ENCODE measurements around the gene PEX14. TPM values are rescaled to one million over a fixed set of nuclear protein-coding genes. Genes with fewer than 3 reads are reported as not detected.

Gene PEX14
- total RNA-seq, 6 experiments from 2014 or later: 10.5 to 26.5 (median 16.5) TPM

DNA sequence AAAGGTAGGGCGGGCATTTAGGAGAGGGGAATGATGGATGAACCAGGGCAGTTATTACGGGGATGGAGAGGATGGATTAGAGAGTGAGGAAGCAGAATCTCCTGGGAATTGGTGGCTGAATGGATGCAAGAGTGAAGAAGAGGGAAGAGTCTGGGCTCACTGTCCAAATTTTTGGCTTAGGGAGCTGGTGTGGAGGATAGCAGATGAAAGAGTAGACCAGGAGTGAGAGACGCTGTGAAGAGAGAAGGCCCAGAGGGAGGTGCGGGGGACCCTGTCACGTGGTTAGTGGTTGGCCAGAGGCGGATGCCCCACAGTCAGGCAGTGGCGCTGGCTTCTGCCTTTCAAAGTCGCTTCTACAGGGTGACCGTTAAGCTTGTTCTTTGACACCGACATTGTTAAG is 78.4 kb downstream of the PEX14 start:
- no peak for ATAC-seq
- no peaks in the 10 kb centered on the region for H3K27me3 ChIP-seq
- H3K36me3 ChIP-seq: no peaks in the 10 kb centered on the region
- no peak overlapping the region for H3K4me3 ChIP-seq
- no peak for DNase-seq
- no peak for TF ChIP-seq POLR2A (IDR thresholded peaks at IDR 0.05)
- no peak for TF ChIP-seq CTCF (IDR thresholded peaks at IDR 0.05)
- intact Hi-C loops (cut with DNase I): no loop called here
- H3K9me3 ChIP-seq: no peaks in the 10 kb centered on the region
- WGBS (ENCODE audit: insufficient coverage, low coverage, low lambda C conversion rate, missing lambda C conversion rate): 88% methylated on average over 9 of the region's 10 CpGs
- peaks cover 0 to 35% (median 12%) of the 10 kb centered on the region in 4 donors for H3K4me1 ChIP-seq
- H3K27ac ChIP-seq: no peak overlapping the region

GRCh38 chr1:10555635-10556429 is 81.1 kb downstream of the PEX14 start:
- Histone ChIP-seq H3K9me3 (no peaks in the 10 kb centered on the region), H3K27me3 (no peaks in the 10 kb centered on the region), H3K4me1 (peaks cover 0 to 35% (median 12%) of the 10 kb centered on the region in 4 donors), H3K36me3 (no peaks in the 10 kb centered on the region), H3K27ac (peak overlapping the region in 2 of 3 donors; percentile 39 to 83), H3K4me3 (no peak overlapping the region)
- ATAC-seq (peak; percentile 84 to 90 (median 84)), DNase-seq (peak; percentile 59 to 83 (median 78))
- 37% methylated on average over 11 of the region's 20 CpGs for WGBS (ENCODE audit: insufficient coverage, low coverage, low lambda C conversion rate, missing lambda C conversion rate)
- intact Hi-C loops (cut with DNase I): no loop called here
- no peak for TF ChIP-seq CTCF (IDR thresholded peaks at IDR 0.05)
- no peak for TF ChIP-seq POLR2A (IDR thresholded peaks at IDR 0.05)

GRCh38 chr1:10556430-10557005 is 81.8 kb downstream of the PEX14 start:
- no peak for DNase-seq

DNA sequence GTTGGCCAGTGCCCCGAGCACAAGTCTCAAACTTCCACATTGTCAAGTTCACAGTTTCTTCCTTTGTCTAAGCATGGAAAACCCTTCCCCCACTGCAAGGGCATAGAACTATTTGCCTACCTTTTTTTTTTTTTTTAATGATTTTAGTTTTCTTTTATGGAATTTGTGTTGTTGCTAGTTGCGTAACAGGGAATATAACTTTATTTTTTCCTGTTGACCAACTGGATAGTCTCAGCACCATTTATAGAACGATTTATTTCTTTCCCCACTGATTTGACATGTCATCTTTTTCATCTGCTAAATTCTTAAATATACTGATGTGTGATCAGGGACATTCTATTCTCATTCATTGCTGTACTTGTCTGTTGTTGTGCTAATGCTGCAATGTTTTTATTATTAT is 83.0 kb downstream of the PEX14 start:
- Histone ChIP-seq H3K4me1 (peaks cover 0 to 35% (median 12%) of the 10 kb centered on the region in 4 donors), H3K27me3 (no peaks in the 10 kb centered on the region), H3K27ac (no peak overlapping the region), H3K9me3 (no peaks in the 10 kb centered on the region), H3K4me3 (no peak overlapping the region), H3K36me3 (no peaks in the 10 kb centered on the region)
- ATAC-seq: no peak
- intact Hi-C loops (cut with DNase I): no loop called here
- TF ChIP-seq POLR2A (IDR thresholded peaks at IDR 0.05): no peak
- TF ChIP-seq CTCF (IDR thresholded peaks at IDR 0.05): no peak
- WGBS (ENCODE audit: insufficient coverage, low coverage, low lambda C conversion rate, missing lambda C conversion rate): 66% methylated on average over 3 of the region's 3 CpGs
- no peak for DNase-seq

More at GRCh38 chr1:10556430-10557005, 81.8 kb downstream of the PEX14 start:
- intact Hi-C loops (cut with DNase I): no loop called here
- Histone ChIP-seq H3K4me1 (peaks cover 0 to 35% (median 12%) of the 10 kb centered on the region in 4 donors), H3K4me3 (no peak overlapping the region), H3K27me3 (no peaks in the 10 kb centered on the region), H3K9me3 (no peaks in the 10 kb centered on the region), H3K36me3 (no peaks in the 10 kb centered on the region), H3K27ac (peak overlapping the region in 2 of 3 donors; percentile 39 to 83)
- ATAC-seq: peak in 3 of 4 donors; percentile 22 to 24 (median 23)
- WGBS (ENCODE audit: insufficient coverage, low coverage, low lambda C conversion rate, missing lambda C conversion rate): 57% methylated on average over 5 of the region's 9 CpGs
- TF ChIP-seq POLR2A (IDR thresholded peaks at IDR 0.05) (no peak), CTCF (IDR thresholded peaks at IDR 0.05) (no peak)
